HG02571 (cell line): ENCODE results near the gene GPATCH2.
"Not testable (repeated sequence)": the region's sequence is repeated elsewhere in the genome, so short reads cannot be mapped to it uniquely, and the experiment has no call there.

Experiments
- ATAC-seq: cut with Tn5 transposase; IDR thresholded peaks from one replicate; pipeline ENCODE4 v1.9.1; 2021; ENCODE audit warnings: mild to moderate bottlenecking, moderate library complexity; ENCODE audit not compliant: unreplicated experiment

Gene GPATCH2

DNA sequence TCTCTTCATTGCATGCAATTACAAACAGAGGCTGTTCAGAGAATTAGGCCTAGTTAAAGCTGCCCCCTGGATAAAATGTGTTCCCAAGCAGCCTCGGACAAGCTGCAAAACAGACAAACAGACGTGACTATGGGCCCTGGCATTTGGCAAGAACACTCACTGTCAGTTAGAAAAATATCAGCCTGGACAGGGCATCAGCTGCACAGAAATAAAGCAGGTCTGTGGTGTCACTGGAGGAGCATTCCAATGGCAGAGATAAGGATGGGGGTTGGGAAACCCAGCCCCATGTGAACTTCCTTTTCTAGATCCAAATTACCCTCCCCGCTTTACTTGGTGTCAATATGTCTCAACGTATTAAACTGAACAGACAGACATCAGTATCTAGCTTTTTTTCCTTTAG lies 177.1 kb downstream of the GPATCH2 start:
- no peak for ATAC-seq

DNA sequence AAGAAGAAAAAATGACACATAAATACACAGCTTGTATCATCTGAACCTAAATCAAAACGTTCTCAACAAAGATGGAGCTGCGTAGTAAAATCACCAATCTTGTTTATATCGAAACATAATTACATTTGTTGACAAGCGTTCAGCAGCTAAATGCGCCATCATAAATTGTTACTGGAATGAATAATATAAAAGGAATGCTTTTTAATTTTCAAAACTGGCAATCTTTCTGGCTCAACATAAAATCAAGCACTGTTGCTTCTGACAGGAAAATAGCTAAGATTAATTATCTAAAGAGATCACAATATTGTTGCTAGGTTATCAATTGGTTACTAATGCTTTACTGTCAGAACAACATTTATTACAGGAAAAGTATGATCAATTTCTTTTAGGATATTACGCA lies 181.5 kb downstream of the GPATCH2 start:
- no peak for ATAC-seq

DNA sequence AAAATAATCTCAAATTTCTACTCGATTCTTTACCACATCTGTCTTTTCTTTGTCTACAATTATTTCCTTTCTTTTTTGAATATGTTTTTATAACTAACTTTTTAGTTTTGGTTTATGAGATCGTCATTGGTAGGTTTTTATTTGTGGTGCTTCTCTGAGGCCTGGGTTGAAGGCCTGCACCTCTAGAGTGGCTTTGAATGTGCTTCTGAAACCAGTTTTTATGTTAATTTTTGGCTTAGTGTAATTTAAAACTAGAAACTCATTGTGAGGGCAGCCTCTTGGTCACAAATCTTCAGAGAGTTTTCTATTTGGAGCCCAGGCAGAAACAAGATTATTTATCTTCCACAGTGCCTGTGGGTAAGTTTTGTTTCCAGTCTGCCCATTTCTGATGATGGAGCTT lies 187.0 kb downstream of the GPATCH2 start:
- ATAC-seq: no peak

DNA sequence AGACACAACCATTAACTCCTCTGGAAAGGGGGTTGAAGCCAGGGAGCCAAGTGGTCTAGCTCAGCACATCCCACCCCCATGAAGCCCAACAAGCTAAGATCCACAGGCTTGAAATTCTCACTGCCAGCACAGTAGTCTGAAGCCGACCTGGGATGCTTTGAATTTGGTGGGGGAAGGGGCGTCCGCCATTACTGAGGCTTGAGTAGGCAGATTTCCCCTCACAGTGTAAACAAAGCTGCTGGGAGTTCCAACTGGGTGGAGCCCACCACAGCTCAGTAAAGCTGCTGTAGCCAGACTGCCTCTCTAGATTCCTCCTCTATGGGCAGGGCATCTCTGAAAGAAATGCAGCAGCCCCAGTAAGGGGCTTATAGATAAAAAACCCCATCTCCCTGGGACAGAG lies 193.5 kb downstream of the GPATCH2 start:
- ATAC-seq: no peak

- no peak for ATAC-seq
These were observed 195.7 kb downstream of the GPATCH2 start for GRCh38 chr1:217435204-217435603.

GRCh38 chr1:217433664-217434063 lies 197.2 kb downstream of the GPATCH2 start:
- ATAC-seq: no peak

GRCh38 chr1:217432339-217432738 lies 198.6 kb downstream of the GPATCH2 start:
- no peak for ATAC-seq

- ATAC-seq: no peak
These were observed 199.5 kb downstream of the GPATCH2 start for GRCh38 chr1:217431395-217431794.

DNA sequence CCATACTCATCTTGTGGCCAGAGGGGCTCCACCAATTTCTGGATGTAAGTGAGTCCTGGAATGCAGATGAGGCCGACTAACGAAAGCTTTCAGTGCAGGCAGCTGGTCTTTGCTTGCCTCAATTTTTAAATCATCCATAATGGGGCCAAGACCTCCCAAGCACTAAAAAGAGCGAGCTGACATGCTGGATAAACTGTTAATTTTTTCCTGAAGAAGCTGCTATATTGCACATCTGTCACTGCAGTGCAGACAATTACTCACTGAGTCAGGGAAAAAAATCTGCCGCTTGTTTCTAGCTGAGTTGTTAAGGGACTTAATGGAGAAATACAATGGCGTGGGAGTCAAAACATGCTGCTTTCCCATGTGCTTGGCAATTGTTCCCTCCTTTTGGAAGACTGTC lies 205.5 kb downstream of the GPATCH2 start:
- ATAC-seq: no peak

DNA sequence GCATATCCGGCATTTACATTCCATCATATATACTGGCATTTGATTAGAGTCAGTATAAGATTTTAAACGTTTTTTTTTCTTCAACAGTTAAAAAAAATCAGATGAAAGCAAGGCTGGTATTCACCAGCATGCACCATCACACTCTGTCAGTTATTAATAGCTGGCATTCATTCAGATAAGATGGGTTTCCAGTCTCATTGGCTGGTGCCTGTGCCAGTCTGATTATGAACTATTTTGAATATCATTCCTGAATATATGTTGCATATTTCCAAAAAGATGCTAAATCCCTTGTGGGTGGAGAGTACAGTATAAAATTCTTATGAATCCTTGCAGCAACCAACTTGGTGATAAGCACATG lies 211.7 kb downstream of the GPATCH2 start:
- ATAC-seq: no peak

DNA sequence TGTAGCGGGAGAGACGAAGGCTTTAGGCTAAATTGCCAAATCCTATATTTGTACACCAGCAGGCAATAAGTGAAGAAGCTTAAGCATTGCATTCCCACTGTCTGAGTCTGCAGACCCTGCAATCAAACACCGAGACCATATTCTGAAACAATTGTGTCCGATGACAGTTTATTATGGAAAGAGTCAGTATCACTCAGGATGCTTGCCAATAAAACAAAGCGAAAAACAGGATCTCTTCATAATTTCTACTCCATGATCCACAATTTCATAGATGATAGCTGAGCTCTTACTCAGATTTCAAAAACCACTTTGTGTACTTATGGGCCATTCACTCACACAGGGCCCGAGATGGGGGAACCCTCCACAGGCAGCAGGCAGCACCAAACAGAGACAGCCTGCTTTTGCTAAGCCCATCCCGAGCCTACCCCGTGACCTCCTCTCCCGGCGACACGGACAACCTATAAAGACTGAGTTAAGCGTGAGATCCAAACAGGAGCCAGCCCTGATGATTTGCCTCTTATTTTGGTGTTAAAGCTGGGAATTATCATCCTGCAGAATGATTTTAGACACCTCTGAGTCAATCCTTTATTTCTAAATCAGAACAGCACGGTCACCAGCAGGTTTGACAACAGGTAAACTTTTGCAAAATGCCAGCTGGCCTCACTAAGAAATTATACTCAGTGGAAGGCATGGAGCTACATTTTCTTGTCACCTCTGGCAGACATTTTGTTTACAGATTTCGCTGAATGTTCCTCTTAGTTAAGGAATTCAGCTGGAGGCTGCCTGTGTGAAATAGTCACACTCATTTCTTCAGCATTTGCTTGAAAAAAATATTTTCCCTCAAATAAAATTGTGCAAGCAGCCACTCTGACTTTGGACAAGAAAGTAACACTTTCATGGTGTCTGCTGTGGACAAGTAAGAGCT lies 212.4 kb downstream of the GPATCH2 start:
- ATAC-seq: no peak

GRCh38 chr1:217417363-217417762 lies 213.5 kb downstream of the GPATCH2 start:
- no peak for ATAC-seq

DNA sequence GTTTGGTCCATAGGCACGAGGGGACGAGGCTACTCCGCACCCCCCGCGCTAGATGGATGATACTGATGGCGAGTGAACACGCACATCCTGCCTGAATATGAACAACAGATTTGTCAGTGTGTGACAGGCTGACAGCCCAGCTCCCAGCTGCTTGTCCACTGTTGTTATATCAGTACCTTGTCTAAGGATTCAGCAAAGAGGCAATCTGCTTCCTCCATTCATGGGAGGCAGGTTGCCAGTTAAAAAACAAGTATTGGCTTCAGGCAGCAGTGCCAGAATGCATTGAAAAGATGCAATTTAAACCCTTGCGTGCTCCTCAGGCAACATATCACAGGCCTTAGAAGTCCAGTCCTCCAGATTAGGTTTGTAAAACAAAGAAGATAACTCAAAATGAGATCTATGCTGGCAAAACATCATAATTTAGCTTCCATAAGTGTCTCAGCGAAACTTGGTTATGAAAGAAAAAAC lies 223.3 kb downstream of the GPATCH2 start:
- no peak for ATAC-seq

DNA sequence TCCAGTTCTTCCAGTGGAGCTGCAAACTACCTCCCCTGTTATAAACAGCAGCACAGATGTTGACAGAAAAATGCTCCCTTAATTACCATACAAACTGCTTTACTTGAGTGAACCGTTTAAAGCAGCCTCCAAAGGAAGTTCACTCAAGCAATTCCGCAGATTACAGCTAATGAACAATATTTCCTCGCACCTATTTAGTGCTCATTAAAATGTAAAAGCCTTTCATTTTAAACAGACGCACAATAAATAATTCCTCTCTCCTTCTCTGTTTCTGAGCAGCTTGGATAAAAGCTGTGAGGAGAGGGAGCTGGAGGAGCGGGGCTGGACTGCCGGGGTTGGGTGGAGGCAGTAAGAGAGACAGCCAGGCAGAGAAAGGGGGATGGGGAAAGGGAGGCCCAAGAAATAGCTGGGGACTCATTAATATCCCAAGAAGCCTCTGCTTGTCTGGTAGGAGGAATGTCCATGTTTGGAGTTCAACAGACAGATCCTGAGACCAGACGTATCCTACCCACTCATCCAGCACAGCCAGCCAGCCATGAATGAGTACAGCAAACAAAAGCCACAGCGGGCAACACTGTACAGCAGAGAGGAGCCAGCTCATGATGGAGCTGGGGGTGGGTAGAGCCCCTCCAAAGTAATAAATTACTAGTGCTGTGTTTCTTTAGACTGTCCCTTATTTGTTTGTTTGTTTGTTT lies 227.7 kb downstream of the GPATCH2 start:
- no peak for ATAC-seq

DNA sequence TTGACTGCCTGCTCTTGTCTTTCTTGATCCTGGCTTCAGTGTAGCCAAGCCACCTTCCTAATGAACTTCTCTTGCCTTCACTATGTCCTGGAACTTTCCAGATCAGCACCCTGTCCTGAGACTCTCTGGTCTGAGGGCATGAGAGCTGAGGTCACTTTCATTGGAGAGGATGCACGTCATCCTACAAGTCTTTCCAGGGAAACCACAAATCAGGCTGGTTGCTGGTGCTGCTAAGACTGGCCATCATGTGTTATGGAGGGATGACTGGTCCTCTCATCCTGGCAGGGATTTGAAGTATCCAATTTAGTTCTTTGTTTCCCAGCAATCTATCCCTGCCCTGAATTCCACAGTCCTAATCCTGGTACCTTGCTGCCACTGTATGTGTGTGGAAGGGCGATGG lies 228.6 kb downstream of the GPATCH2 start:
- ATAC-seq: no peak

- ATAC-seq: no peak
These were observed 237.0 kb downstream of the GPATCH2 start for GRCh38 chr1:217393896-217394295.

DNA sequence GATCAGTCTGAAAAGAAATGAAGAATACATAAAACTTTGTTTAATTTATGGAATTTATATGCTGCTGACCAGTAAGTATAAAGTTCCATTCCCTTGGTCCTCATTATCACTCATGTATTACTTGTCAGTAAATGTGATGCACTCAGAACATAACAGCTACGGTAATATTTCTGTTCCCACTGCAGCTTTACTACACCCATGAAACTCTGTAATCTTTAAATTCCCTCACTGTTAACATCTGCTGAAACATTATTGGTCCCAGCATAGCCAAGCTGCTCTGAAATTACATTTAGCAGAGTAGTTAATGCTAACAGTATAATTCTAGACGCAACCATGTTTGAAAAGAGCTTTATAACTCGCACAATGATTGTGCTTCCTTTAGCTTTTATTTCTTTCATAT lies 238.4 kb downstream of the GPATCH2 start:
- ATAC-seq: no peak

- ATAC-seq: no peak
These were observed 241.0 kb downstream of the GPATCH2 start for GRCh38 chr1:217389895-217390294.

GRCh38 chr1:217388522-217389065 lies 242.3 kb downstream of the GPATCH2 start:
- ATAC-seq: no peak

DNA sequence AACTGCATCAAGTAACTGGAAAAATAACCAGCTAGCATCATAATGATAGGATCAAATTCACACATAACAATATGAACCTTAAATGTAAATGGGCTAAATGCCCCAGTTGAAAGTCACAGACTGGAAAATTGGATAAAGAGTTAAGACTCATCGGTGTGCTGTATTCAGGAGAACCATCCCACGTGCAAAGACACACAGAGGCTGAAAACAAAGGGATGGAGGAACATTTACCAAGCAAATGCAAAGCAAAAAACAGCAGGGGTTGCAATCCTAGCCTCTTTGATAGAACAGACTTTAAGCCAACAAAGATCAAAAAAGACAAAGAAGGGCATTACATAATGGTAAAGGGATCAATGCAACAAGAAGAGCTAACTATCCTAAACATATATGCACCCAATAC lies 249.1 kb downstream of the GPATCH2 start:
- ATAC-seq: not testable (repeated sequence)

DNA sequence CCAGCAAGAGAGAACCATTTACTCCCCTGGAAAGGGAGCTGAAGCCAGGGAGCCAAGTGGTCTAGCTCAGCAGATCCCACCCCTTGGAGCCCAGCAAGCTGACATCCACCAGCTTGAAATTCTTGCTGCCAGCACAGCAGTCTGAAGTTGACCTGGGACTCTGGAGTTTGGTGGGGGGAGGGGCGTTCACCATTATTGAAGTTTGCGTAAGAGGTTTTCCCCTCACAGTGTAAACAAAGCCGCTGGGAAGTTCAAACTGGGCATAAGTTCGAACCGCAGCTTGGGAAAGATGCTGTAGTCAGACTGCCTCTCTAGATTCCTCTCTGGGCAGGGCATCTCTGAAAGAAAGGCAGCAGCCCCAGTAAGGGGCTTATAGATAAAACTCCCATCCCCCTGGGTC lies 251.1 kb downstream of the GPATCH2 start:
- ATAC-seq: not testable (repeated sequence)

DNA sequence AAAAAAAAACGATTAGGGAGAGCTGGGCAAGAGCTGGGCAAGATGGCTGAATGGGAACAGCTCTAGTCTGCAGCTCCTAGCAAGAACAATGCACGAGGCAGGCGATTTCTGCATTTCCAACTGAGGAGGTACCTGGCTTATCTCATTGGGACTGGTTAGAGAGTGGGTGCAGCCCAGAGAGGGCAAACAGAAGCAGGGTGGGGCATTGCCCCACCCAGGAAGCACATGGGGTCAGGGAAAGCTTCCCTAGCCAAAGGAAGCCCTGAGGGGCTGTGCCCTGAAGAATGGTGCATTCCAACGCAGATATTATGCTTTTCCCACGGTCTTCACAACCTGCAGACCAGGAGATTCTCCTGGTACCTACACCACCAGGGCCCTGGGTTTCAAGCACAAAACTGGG lies 251.6 kb downstream of the GPATCH2 start:
- ATAC-seq: no peak
